Testis (tissue), 3 donors: ENCODE data around the gene VSTM2B. TPM values are rescaled to one million over a fixed set of nuclear protein-coding genes. Genes with fewer than 3 reads are reported as not detected.
A peak's percentile ranks its signal among the peaks of the same experiment; 100 is the strongest.

ENCODE experiments used
- DNase-seq: peaks from one replicate; pipeline ENCODE4 v3.0.0-alpha.2; 2019
- H3K27ac ChIP-seq, 2 donors: fragments of 200-600 bp; sonication (generic); one replicate each; pipeline ENCODE4 v1.5.1; 2019
- H3K27me3 ChIP-seq: fragments of 200-600 bp; sonication (generic); one replicate; pipeline ENCODE4 v1.5.1; 2019
- H3K36me3 ChIP-seq: fragments of 200-600 bp; sonication (generic); one replicate; pipeline ENCODE4 v1.5.1; 2017; ENCODE audit warnings: low read depth; ENCODE audit errors: missing control alignments
- H3K4me1 ChIP-seq: fragments of 200-600 bp; sonication (generic); one replicate; pipeline ENCODE4 v1.5.1; 2019
- H3K4me3 ChIP-seq, 2 donors: fragments of 200-600 bp; sonication (generic); one replicate each; pipeline ENCODE4 v1.5.1; 2017 to 2019
- H3K9me3 ChIP-seq: fragments of 200-600 bp; sonication (generic); one replicate; pipeline ENCODE4 v1.5.1; 2017
- POLR2A ChIP-seq: fragments of 450-650 bp; IDR thresholded peaks from one replicate; pipeline ENCODE4 v1.6.1; 2017; ENCODE audit warnings: antibody characterized with exemption, mild to moderate bottlenecking, moderate library complexity
- WGBS, 2 donors: methylation state at CpG; one replicate each; pipeline ENCODE4 v1.1.5; 2018; 5-methylcytosine and 5-hydroxymethylcytosine counted together
- intact Hi-C: fragments of 100-400 bp; cut with DNase I; formaldehyde crosslinking; loops from one replicate; pipeline ENCODE4 v1.15.1; 2023; ENCODE audit warnings: low total_unique reads
- polyA plus RNA-seq: library from polyadenylated mRNA; stranded (reverse); fragments of 350-450 nt; fragmentation: Illumina TruSeq; extraction: RNeasy Lipid Tissue Mini Kit (QIAGEN cat#74804); gene quantifications from one replicate; pipeline ENCODE4 v1.2.3, GENCODE V29; 2014; ENCODE audit warnings: low read depth, low replicate concordance; ENCODE audit not compliant: insufficient read depth
- total RNA-seq, 2 donors: library from RNA; depleted of rRNA; stranded (reverse); fragments of >200 nt; gene quantifications; one replicate each; pipeline ENCODE4 v1.2.3, GENCODE V29; 2016
- TF ChIP-seq, protein P1 (sequence below), 3 experiments: fragments of 450-650 bp in 2 of 3; fragments of 200-600 bp in 1 of 3; sonication (generic) in 1 of 3; IDR thresholded peaks; one replicate each; pipeline ENCODE4 v1.5.1; 2016 to 2019; ENCODE audit warnings: antibody characterized with exemption in 3 of 3, mild to moderate bottlenecking in 2 of 3, moderate library complexity in 1 of 3

The VSTM2B gene
- total and polyA plus RNA-seq, 3 donors from 2014 or later, result 0.50 to 0.62 TPM; not detected in 1

DNA sequence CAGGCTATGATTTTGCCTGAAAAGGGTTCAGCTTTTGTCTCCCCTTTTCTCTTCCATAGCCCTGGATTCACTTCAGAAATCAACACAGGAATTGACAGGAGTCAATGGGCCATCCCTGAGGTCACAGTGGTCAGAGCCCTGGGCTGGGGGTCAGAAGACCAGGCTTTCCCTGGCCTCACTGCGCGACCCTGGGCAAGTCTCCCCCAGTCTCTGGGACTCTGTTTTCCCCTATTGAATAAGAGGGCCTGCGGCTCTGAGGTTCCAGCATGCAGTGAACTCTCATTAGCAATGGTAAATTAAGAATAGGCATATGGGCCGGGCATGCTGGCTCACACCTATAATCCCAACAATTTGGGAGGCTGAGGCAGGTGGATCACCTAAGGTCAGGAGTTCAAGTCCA lies 30.7 kb upstream of the VSTM2B start:
- no peaks in the 10 kb centered on the region for H3K36me3 ChIP-seq
- H3K9me3 ChIP-seq, result no peaks in the 10 kb centered on the region
- DNase-seq, result peak; percentile 5
- H3K27ac ChIP-seq, result no peak overlapping the region
- intact Hi-C loops, result no loop called here
- 88 to 94% methylated on average over 3 to 4 of the region's 4 CpGs for WGBS, 2 donors
- no peaks in the 10 kb centered on the region for H3K27me3 ChIP-seq
- TF ChIP-seq, protein P1, sequence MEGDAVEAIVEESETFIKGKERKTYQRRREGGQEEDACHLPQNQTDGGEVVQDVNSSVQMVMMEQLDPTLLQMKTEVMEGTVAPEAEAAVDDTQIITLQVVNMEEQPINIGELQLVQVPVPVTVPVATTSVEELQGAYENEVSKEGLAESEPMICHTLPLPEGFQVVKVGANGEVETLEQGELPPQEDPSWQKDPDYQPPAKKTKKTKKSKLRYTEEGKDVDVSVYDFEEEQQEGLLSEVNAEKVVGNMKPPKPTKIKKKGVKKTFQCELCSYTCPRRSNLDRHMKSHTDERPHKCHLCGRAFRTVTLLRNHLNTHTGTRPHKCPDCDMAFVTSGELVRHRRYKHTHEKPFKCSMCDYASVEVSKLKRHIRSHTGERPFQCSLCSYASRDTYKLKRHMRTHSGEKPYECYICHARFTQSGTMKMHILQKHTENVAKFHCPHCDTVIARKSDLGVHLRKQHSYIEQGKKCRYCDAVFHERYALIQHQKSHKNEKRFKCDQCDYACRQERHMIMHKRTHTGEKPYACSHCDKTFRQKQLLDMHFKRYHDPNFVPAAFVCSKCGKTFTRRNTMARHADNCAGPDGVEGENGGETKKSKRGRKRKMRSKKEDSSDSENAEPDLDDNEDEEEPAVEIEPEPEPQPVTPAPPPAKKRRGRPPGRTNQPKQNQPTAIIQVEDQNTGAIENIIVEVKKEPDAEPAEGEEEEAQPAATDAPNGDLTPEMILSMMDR (IDR thresholded peaks at IDR 0.05), result no peak
- no peak overlapping the region for H3K4me3 ChIP-seq
- H3K4me1 ChIP-seq, result no peaks in the 10 kb centered on the region

DNA sequence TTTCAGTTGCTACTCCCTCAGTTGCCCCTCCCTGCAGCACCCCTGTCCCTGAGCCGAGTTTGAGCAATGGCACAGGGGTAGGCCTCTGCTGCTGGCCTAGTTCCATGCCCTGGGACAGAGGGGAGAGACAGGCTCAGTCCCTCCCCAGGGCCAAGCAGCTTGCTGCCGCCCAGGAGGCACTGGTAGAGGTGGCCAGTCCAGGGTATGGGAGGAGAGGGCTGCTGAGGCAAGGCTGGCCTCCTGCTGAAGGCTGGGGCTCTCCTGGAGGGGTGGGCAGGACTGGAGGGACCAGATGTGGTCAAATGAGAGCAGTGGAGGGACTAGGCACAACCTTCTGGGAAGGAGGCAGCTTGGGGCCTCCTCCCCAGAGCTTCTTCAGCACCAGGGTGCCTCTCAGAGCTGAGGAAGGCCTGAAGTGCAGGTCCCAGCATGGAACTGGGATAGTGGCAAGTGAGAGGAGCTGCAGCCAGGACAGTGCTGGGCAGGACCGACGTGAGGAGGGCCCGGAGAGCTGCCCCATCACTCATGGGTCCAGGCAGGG lies 29.8 kb upstream of the VSTM2B start:
- H3K27me3 ChIP-seq, result no peaks in the 10 kb centered on the region
- no peak overlapping the region for H3K4me3 ChIP-seq
- H3K9me3 ChIP-seq, result no peaks in the 10 kb centered on the region
- DNase-seq, result no peak
- 81 to 90% methylated on average over 5 of the region's 5 CpGs for WGBS, 2 donors
- H3K36me3 ChIP-seq, result no peaks in the 10 kb centered on the region
- intact Hi-C loops, result no loop called here
- H3K4me1 ChIP-seq, result no peaks in the 10 kb centered on the region
- TF ChIP-seq, protein P1 (IDR thresholded peaks at IDR 0.05), result no peak
- no peak for TF ChIP-seq POLR2A
- H3K27ac ChIP-seq, result no peak overlapping the region

- no peaks in the 10 kb centered on the region for H3K4me1 ChIP-seq
- no peak overlapping the region for H3K4me3 ChIP-seq
- intact Hi-C loops, result no loop called here
- H3K27ac ChIP-seq, result no peak overlapping the region
- WGBS, 2 donors, result 66 to 78% methylated on average over 3 of the region's 3 CpGs
- no peaks in the 10 kb centered on the region for H3K9me3 ChIP-seq
- no peaks in the 10 kb centered on the region for H3K27me3 ChIP-seq
- DNase-seq, result no peak
- TF ChIP-seq, protein P1 (IDR thresholded peaks at IDR 0.05), result no peak
- no peak for TF ChIP-seq POLR2A
- no peaks in the 10 kb centered on the region for H3K36me3 ChIP-seq
Measured at GRCh38 chr19:29497241-29497640, 28.6 kb upstream of the VSTM2B start.

DNA sequence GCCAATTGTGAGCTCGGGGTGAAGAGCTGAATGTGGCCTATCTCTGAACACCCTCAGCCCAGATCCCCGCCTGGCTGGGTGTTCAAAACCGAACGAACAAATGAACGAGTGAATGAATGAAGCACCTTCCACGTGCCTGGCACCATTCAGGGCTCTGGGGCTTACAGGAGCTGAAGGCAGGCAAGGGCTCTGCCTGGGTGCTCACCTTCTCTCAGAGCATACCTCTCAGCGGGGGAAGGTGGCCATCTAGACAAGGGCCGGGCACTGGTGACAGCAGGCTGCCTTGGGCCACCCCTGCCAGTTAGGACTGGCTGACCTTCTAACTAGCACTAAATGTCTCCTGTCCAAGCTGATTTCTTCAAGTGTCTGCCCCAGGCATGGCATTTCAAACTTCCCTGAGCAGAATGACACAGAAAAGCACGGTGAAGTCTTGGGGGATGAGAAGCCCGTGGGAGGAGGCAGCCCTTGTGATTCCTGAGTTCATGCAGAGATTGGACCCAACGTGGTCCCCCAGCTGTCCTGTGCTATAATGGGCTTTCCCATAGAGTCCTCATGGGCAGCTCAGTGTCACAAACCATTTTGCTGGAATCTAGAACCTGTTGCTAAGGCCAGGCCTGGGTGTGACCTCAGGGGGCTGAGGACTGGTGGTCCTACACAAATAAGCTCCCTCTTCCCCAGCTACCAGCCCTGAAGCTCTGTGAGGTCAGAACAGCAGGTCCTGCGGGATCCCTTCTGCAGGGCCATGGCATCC lies 27.9 kb upstream of the VSTM2B start:
- intact Hi-C loops, result no loop called here
- Histone ChIP-seq H3K27me3 (no peaks in the 10 kb centered on the region), H3K36me3 (no peaks in the 10 kb centered on the region), H3K4me3 (no peak overlapping the region), H3K4me1 (no peaks in the 10 kb centered on the region), H3K27ac (no peak overlapping the region), H3K9me3 (no peaks in the 10 kb centered on the region)
- WGBS, 2 donors, result 74 to 77% methylated on average over 11 to 12 of the region's 12 CpGs
- no peak for TF ChIP-seq POLR2A
- TF ChIP-seq, protein P1 (IDR thresholded peaks at IDR 0.05), result no peak
- no peak for DNase-seq
